Mucosa of descending colon (tissue), 3 donors: ENCODE data around the gene GSC2. TPM values are rescaled to one million over a fixed set of nuclear protein-coding genes. Genes with fewer than 3 reads are reported as not detected.

Experiments
- ATAC-seq: fragments of 200-7000 bp; cut with Tn5 transposase; one replicate; pipeline ENCODE4 v1.9.1; 2020; ENCODE audit warnings: mild to moderate bottlenecking, moderate library complexity
- DNase-seq, 3 donors: peaks; one replicate each; pipeline ENCODE4 v3.0.0-alpha.2; 2020
- H3K36me3 ChIP-seq: fragments of 200-600 bp; one replicate; pipeline ENCODE4 v1.8.0; 2021; ENCODE audit warnings: low read depth, mild to moderate bottlenecking
- H3K4me1 ChIP-seq: fragments of 200-600 bp; one replicate; pipeline ENCODE4 v1.8.0; 2021; ENCODE audit warnings: low read depth, mild to moderate bottlenecking
- H3K4me3 ChIP-seq: fragments of 200-600 bp; one replicate; pipeline ENCODE4 v1.8.0; 2021; ENCODE audit warnings: mild to moderate bottlenecking
- H3K9me3 ChIP-seq: fragments of 200-600 bp; one replicate; pipeline ENCODE4 v1.8.0; 2021; ENCODE audit warnings: mild to moderate bottlenecking
- CTCF ChIP-seq: fragments of 200-600 bp; IDR thresholded peaks from one replicate; pipeline ENCODE4 v1.8.0; 2022; ENCODE audit warnings: antibody characterized with exemption, mild to moderate bottlenecking
- intact Hi-C, 2 donors: fragments of 100-400 bp; cut with DNase I in 1 of 2; cut with micrococcal nuclease in 1 of 2; formaldehyde crosslinking; loops; one replicate each; pipeline versions ENCODE4 v1.11.0 to v1.11.1; 2022; cut with DNase I, micrococcal nuclease
- total RNA-seq, 3 donors: library from RNA; stranded (reverse); fragmentation: NEBNext Ultra II Directional in 2 of 3; extraction: Animal tissue kit (Norgen Biotek cat#: 25700) in 2 of 3; gene quantifications; one replicate each; pipeline versions ENCODE4 v1.2.1 to v1.2.4, GENCODE V29; 2021 to 2023
- donor health status: DM: no; HTN: no; CAD: no; lungs with moderate emphysema.
- donor health status: DM: no; HTN: no; CAD: no.
- donor health status: DM: no; HTN: yes; CAD: no.

Gene GSC2
- total RNA-seq, 3 donors from 2014 or later: not detected

- no peak for TF ChIP-seq CTCF
- intact Hi-C loops: no loop called here
- H3K36me3 ChIP-seq: no peaks in the 10 kb centered on the region
- no peak for ATAC-seq
- no peaks in the 10 kb centered on the region for H3K9me3 ChIP-seq
- DNase-seq: no peak
- peak overlapping the region; percentile 77 for H3K4me3 ChIP-seq
- peaks cover 40% of the 10 kb centered on the region for H3K4me1 ChIP-seq
Measured at GRCh38 chr22:19172213-19173046, 22.3 kb upstream of the GSC2 start.

DNA sequence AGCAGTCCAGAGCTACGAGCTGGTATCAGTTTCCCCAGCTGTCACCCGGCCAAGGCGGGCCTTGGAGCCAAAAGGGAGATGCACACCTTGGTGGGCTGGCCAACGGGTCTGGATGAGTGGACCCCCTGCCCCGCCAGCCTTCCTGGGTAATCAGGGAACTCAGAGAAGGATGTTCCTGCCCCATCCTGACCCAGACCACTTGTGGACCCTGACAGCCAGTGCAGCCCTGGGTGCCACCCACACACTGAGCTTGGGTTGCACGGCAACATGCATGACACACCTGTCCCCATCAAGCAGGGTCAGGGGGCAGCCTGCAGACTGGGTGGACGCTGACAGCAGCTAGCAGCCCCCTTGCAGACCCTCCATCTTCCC lies 19.8 kb upstream of the GSC2 start:
- DNase-seq (peak in 1 of 3 donors; percentile 55), ATAC-seq (no peak)
- Histone ChIP-seq H3K4me1 (peaks cover 36% of the 10 kb centered on the region), H3K9me3 (no peaks in the 10 kb centered on the region), H3K36me3 (no peaks in the 10 kb centered on the region), H3K4me3 (no peak overlapping the region)
- intact Hi-C loops: no loop called here
- no peak for TF ChIP-seq CTCF

DNA sequence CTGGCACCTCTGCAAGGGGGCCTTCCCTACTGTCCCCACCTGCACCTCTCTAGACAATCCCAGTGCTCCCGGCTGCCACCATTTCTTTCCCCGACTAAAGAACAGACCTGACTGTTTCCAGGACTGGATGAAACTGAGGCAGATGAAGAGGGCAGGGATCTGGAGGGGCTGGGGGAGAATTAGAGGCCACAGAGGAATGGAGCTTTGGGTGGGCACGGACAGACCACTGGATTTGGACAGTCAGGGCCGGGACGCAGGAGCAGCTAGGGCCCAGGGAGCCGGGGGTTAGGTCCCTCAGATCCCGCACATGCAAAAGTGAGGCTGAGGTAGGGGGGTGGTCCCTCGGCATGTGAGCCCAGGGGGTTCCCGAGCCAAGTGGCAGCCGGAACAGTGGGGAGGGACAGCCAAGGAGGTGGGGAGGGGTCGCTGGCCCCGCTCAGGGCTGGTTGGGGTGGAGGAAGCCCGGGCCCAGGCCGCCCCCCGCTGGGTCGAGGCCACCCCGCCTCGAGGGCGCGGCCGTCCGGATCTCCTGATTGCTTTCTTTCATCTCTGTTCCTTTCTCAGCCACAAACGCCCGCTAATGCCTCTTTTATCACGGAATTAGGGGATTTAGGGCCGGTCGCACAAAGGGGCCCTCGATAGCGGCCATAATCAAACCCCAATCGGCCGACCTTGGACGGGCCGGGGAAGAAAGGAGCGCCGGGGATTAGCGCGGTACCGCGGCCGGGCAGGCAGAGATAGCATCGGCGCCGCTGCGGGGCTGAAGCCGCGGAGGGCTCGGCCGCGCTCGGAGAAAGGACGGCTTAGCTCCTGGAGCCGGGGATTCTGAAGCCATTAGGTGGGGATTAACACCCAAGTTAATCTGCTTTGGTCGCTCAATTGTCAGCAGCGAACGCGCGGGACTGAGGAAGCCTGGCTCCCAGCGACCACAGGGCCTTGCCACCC lies 19.2 kb upstream of the GSC2 start:
- no peaks in the 10 kb centered on the region for H3K9me3 ChIP-seq
- ATAC-seq (no peak), DNase-seq (no peak)
- intact Hi-C loops: no loop called here
- H3K4me3 ChIP-seq: no peak overlapping the region
- no peak for TF ChIP-seq CTCF
- H3K4me1 ChIP-seq: peaks cover 36% of the 10 kb centered on the region
- no peaks in the 10 kb centered on the region for H3K36me3 ChIP-seq

GRCh38 chr22:19168088-19168890 lies 18.2 kb upstream of the GSC2 start:
- H3K9me3 ChIP-seq: no peaks in the 10 kb centered on the region

More at GRCh38 chr22:19168088-19168890, 18.2 kb upstream of the GSC2 start:
- ATAC-seq (no peak), DNase-seq (no peak)
- no peak overlapping the region for H3K4me3 ChIP-seq
- peaks cover 27% of the 10 kb centered on the region for H3K4me1 ChIP-seq
- intact Hi-C loops: no loop called here
- H3K36me3 ChIP-seq: no peaks in the 10 kb centered on the region
- TF ChIP-seq CTCF: no peak
